GM21723 (cell line): ENCODE results near the gene STK40.

Experiments
- ATAC-seq: cut with Tn5 transposase; IDR thresholded peaks from one replicate; pipeline ENCODE4 v1.9.1; 2021; ENCODE audit warnings: mild to moderate bottlenecking, moderate library complexity; ENCODE audit not compliant: unreplicated experiment

STK40 gene

DNA sequence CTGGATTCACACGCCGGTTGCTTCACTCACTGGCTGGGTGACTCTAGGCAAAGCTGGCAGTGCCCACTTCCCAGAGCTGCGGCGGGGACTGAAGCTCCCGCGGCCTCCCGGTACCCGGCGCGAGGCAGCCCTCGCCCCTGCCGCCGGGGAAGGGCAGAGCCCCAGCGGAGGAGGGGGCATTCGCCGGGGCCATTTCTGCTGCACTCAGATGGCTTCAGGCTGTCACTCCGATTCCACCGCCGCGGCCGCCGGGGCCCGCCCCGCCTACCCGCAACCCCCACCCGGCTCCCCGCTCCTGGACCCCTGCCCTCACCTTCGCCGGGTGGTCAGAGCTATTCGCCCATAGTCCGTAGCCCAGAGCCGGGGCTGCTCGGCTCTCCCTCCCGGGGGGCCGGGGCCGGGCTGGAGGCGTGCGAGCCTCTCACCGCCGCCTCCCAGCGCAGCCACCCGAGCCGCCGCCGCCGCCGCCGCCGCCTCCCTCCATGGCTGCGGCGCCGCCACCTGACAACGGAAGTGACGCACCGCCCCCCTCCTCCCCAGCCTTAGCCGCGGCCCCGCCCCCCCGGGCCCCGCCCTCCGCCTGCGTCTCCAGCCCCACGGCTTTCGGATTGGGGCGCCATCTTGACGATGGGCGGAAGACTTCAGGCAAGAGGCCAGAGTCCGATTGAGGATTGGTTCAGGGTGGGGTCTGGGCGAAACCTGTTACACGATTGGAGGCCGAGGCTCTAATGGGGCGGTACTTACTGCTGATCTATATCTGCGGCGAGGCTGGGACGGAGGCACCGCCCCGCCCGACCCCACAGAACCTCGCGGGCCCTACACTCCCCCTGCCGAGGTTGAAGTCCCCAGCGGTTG is at the start of gene STK40:
TSS of gene STK40 (minus strand) at position 515 of the 855 bp plus-strand sequence. CDS start 24,592 bp downstream, outside the sequence.
- peak; percentile 81 for ATAC-seq

- ATAC-seq = no peak
Observed at GRCh38 chr1:36433102-36433501, 47.4 kb upstream of the STK40 start.

GRCh38 chr1:36432616-36433015 is 46.9 kb upstream of the STK40 start:
- ATAC-seq = no peak

- ATAC-seq = no peak
Observed at GRCh38 chr1:36425791-36426190, 40.1 kb upstream of the STK40 start.

- no peak for ATAC-seq
Observed at GRCh38 chr1:36421649-36422048, 35.9 kb upstream of the STK40 start.

DNA sequence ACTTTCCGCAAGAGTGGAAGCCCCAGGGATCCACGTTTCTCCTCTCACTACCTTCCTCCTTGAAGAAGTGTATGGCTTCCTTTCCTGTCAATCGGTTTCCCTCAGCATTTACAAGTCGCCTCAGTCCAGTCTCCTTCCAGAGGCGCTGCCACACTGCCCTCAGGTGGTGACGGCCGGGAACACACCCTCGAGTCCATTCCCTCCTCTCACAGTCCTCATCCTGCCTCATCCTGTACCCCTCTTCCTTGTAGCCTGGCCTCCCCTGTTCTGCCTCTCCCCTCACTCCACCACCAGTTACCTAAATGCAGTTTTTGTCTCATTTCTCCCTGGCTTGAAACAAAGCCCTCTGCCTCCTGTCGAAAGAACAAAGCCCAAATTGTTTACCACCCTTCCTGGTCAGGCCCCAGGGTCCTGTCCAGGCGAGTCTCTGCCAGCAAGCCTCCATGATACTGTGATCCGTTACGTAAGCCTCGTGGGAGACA is 35.2 kb upstream of the STK40 start:
- peak; percentile 74 for ATAC-seq

DNA sequence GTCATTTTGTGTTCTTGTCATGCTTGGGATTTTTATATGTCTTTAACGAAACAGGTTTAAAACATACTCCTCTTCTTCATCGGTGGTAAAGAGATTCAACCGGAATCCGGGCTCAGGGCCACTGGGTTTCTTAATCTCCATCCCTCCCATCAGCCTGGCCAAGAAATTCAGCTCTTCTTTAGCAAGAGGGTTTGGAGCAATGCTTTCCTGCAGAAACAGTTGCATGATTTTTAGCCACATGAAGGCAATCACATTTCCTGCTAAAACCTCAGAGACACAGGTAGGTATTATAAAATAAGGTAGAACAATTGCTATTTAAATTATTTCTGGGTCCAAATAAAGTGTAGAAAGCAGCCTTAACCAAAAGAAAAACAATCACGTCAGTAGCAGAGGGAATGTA is 34.7 kb upstream of the STK40 start:
- ATAC-seq = no peak

DNA sequence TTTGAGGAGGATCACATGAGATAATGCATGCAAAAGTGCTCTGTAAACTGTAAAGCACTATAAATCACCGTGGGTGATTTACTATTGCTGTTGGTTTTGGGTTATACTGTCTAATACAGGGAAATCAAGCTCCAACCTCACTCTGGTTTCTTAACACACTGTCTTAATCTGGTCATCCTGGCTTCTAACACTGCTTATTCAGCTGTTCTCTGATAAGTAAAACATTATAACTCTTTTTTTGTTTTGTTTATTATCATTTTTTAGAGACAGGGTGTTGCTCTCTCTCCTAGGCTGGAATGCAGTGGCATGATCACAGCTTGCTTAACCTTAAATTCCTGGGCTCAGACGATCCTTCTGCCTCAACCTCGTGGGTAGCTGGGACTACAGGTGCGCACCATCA is 33.8 kb upstream of the STK40 start:
- ATAC-seq = no peak

DNA sequence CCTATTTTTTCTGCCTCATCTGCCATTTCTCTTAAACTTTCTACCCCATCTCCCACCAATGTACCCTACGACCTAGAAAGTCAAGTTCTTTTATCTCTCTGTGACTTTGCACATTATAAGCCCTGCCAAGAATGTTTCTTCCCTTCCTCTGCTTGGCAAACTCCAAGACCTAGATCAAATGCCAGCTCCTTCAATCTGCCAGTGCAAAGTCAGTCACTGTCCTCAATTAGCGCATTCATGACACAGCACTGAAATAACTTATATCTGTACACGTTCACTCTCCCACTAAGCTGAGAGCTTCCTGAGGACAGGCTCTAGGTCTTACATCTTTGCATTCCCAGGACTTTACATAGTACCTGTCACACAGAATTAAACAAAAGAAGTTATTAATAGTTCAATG is 33.4 kb upstream of the STK40 start:
- ATAC-seq = no peak

- ATAC-seq = no peak
Observed at GRCh38 chr1:36417931-36418330, 32.2 kb upstream of the STK40 start.

DNA sequence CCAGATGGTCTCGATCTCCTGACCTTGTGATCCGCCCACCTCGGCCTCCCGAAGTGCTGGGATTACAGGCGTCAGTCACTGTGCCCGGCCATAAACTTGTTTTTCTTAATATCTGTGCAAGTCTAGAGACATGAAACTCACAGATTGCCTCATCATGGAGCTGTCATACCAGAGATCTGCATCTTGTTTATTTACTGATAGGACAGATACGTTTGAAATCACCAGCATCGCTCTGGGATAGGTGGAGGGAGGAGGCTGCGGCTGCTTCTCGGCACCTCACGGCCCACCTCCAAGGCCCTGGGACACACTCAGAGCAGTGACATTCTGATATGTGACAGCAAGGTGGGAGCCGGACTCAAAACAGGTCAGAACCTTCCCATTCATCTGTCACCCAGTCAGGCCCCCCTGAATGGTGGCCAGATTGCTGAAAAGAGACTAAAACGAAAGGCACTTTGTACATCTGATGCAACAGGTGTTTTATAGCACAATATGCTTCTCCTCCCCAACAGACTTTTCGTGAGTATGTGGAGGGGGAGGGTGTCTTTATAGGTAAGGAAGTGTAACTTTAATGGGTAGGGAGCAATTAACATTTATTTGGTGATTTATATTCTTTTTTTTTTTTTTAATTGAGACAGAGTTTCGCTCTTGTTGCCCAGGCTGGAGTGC is 30.1 kb upstream of the STK40 start:
- no peak for ATAC-seq

GRCh38 chr1:36414384-36414783 is 28.7 kb upstream of the STK40 start:
- no peak for ATAC-seq

DNA sequence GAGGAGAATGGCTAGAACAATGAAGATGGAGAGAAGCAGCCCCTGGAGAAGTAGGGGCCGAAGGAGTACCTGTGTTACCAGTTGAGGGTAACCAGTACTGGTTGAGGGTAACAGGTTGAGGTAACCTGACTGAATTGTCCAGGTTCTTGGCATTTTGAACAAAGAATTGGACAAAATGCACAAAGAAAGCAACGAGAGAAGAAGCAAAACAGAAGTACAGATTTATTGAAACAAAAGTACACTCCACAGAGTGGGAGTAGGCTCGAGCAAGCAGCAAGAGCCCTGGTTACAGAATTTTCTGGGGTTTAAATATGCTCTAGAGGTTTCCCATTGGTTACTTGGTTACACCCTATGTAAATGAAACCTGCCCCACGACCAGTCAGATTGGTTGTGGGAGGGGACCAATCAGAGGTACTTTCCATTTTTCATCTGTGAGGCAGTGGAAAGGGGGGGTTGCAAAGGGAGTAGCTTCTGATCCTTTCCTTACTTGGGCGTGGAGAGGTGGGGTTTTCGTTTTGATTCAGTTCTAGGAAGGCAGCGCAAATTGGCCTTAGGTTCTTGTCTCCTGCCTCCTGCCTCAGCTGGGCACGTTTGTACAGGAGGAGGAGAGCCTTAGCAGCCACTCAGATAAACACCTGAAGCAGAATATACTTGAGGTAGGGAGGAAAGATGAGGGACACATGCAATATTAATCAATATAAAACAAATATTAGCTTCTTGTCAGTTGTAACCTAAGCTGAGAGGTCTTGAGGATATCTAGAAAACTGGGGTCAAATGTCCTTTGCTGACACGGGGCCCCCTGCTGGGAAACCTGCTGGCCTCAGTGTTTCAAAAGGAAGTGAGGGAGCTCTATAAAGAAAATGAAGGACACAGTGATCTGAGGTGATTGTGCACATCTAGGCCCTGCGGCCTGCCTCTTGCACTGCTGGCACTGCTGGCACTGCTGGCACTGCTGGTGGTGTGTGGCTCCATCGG is 26.2 kb upstream of the STK40 start:
- no peak for ATAC-seq

DNA sequence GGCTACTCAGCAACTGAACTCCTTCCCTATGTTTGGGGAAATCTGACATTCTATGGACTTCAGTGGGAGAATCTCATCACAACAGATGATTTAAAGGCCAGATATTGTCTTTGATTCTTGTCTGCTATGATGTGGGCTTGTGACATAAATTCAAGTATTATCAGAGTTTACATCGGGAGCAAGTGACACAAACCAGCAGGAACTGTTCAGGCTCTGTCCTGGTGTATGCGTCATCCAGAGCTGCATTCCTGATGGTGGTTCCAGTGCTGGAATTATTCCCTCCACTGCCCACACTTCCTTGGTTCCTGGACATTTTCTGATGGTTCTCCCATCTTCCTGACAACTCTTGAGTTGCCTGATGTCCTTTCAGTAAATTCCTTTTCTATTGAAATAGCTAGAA is 22.8 kb upstream of the STK40 start:
- no peak for ATAC-seq

- no peak for ATAC-seq
Observed at GRCh38 chr1:36406440-36406839, 20.7 kb upstream of the STK40 start.

DNA sequence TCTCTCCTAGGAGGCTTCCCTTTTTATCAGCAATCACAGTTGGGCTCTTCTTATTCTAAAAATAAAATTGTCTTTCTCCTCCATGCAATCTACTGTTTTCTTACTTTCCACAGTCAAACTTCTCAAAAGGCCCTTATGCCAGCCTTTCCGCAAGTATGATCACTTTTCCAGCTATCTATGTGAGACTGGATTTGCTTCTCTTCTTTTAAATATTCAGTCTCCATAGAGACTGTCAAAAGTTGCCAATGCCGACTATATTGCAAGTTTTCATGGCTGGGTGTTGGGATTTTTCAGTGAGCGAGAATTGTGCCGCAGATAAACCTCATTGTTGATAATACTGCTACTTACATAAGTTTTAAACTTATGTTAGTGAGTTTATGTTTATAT is 16.8 kb upstream of the STK40 start:
- ATAC-seq = no peak

GRCh38 chr1:36401602-36402503 is 16.1 kb upstream of the STK40 start:
- no peak for ATAC-seq

DNA sequence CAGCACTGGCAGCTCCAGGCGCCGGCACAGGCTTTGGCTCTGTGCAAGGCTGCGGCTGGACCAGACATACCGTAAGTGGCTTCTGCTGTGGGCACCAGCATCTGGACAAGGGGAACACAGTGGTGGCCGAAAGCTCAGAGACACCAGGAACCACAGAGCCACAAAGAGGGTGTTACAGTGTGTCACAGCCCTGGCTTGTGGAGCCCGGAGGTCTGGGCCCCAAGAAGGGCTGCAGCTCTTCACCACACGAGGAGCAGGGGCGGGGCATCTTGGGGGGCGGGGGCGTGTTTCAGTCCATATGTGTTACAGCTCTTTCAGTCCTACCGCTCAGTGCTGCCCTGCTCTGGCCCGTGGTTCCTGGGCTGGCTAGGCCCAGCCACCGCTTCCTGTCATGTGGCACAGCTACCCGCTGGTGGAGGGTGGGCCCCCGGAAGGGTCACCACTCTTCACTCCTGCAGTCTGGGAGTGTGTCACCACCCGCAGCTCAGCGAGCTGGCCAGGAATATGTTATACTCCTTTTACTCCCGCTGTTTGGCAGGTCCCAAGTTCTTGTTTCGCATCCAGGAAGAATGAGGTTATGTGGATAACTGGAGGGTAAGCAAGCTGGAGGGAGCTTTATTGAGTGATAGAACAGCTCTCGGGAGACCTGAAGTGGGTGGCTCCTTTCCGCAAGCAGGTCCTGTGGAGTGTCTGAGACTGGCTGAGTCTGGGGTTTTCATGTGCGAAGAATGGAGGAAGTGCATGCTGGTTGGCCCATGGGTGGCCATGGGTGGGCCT is 15.3 kb upstream of the STK40 start:
- no peak for ATAC-seq

GRCh38 chr1:36400514-36400824 is 14.7 kb upstream of the STK40 start:
- no peak for ATAC-seq
